ENCODE measurements around the gene IDUA. TPM values are rescaled to one million over a fixed set of nuclear protein-coding genes. Genes with fewer than 3 reads are reported as not detected.
"Not testable (repeated sequence)": the region's sequence is repeated elsewhere in the genome, so short reads cannot be mapped to it uniquely, and the experiment has no call there.

The IDUA gene
- total and polyA plus RNA-seq, 12 donors: 1.6 to 109 (median 31.2) TPM

GRCh38 chr4:997375-998071 is 10.7 kb downstream of the IDUA start:
- Histone ChIP-seq H3K27me3 (peaks cover 16% of the 10 kb centered on the region), H3K9me3 (replicated peaks in 1 of 3) (no peaks in the 10 kb centered on the region), H3K36me3 (replicated peaks in 1 of 2) (no peaks in the 10 kb centered on the region), H3K27ac (no peak overlapping the region), H3K4me3 (peak overlapping the region in 1 of 4 donors; percentile 51), H3K4me1 (replicated peaks in 1 of 2) (peaks cover 21 to 27% of the 10 kb centered on the region in 2 donors)
- intact Hi-C loops (cut with DNase I): no loop called here
- peak in 3 of 7 donors; percentile 31 to 47 (median 33) for DNase-seq
- TF ChIP-seq POLR2A (IDR thresholded peaks at IDR 0.05): no peak
- TF ChIP-seq, protein P1, sequence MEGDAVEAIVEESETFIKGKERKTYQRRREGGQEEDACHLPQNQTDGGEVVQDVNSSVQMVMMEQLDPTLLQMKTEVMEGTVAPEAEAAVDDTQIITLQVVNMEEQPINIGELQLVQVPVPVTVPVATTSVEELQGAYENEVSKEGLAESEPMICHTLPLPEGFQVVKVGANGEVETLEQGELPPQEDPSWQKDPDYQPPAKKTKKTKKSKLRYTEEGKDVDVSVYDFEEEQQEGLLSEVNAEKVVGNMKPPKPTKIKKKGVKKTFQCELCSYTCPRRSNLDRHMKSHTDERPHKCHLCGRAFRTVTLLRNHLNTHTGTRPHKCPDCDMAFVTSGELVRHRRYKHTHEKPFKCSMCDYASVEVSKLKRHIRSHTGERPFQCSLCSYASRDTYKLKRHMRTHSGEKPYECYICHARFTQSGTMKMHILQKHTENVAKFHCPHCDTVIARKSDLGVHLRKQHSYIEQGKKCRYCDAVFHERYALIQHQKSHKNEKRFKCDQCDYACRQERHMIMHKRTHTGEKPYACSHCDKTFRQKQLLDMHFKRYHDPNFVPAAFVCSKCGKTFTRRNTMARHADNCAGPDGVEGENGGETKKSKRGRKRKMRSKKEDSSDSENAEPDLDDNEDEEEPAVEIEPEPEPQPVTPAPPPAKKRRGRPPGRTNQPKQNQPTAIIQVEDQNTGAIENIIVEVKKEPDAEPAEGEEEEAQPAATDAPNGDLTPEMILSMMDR (IDR thresholded peaks at IDR 0.05): no peak
- 0 to 6% (median 2%) methylated on average over 1 to 68 of the region's 68 CpGs for WGBS, 4 donors

- WGBS, 4 donors: 45 to 64% (median 49%) methylated on average over 8 to 12 of the region's 12 CpGs
These were observed 11.3 kb downstream of the IDUA start for GRCh38 chr4:998096-998691.

GRCh38 chr4:999240-999863 is 12.5 kb downstream of the IDUA start:
- H3K36me3 ChIP-seq (replicated peaks in 1 of 2); DNase-seq; intact Hi-C loops (cut with DNase I); H3K27ac ChIP-seq; H3K9me3 ChIP-seq (replicated peaks in 1 of 3); H3K4me3 ChIP-seq: not testable (repeated sequence)
- WGBS, 4 donors: 53 to 64% (median 60%) methylated on average over 14 to 17 of the region's 21 CpGs
- H3K27me3 ChIP-seq: peaks cover 34% of the 10 kb centered on the region
- H3K4me1 ChIP-seq (replicated peaks in 1 of 2): peaks cover 18 to 23% of the 10 kb centered on the region in 2 donors

More at GRCh38 chr4:998096-998691, 11.3 kb downstream of the IDUA start:
- Histone ChIP-seq H3K4me3 (no peak overlapping the region), H3K36me3 (replicated peaks in 1 of 2) (no peaks in the 10 kb centered on the region), H3K27ac (no peak overlapping the region), H3K4me1 (replicated peaks in 1 of 2) (peaks cover 22 to 26% of the 10 kb centered on the region in 2 donors), H3K27me3 (peaks cover 22% of the 10 kb centered on the region), H3K9me3 (replicated peaks in 1 of 3) (no peaks in the 10 kb centered on the region)
- DNase-seq: peak in 1 of 7 donors; percentile 17
- TF ChIP-seq, protein P1 (IDR thresholded peaks at IDR 0.05): no peak
- intact Hi-C loops (cut with DNase I): no loop called here

DNA sequence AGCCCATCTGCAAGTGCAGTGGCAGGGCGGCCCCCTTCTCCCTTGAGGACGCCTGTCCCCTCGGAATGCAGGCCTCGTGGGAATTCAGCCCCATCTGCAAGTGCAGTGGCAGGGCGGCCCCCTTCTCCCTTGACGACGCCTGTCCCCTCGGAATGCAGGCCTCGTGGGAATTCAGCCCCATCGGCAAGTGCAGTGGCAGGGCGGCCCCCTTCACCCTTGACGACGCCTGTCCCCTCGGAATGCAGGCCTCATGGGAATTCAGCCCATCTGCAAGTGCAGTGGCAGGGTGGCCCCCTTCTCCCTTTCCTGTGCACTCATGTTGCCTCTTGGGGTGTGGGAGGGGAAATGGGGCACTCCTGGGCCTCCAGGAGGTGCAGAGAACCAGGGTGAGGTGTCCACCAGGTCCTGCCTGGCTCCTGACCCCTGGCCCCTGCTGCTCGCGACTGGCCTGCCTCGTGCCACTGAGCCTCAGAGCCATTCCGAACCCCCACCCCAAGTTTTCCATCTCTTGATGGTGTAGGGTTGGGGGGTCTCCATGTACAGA is 13.1 kb downstream of the IDUA start:
- no peaks in the 10 kb centered on the region for H3K9me3 ChIP-seq (replicated peaks in 1 of 3)
- intact Hi-C loops (cut with DNase I): no loop called here
- no peak overlapping the region for H3K4me3 ChIP-seq
- peaks cover 18 to 23% of the 10 kb centered on the region in 2 donors for H3K4me1 ChIP-seq (replicated peaks in 1 of 2)
- WGBS, 4 donors: 66 to 85% (median 75%) methylated on average over 4 to 18 of the region's 18 CpGs
- H3K27ac ChIP-seq: no peak overlapping the region
- DNase-seq: no peak
- H3K36me3 ChIP-seq (replicated peaks in 1 of 2): no peaks in the 10 kb centered on the region
- TF ChIP-seq, protein P1 (IDR thresholded peaks at IDR 0.05): no peak
- TF ChIP-seq POLR2A (IDR thresholded peaks at IDR 0.05): no peak
- peaks cover 38% of the 10 kb centered on the region for H3K27me3 ChIP-seq
